Measurements from ENCODE around the gene FXYD3. TPM values are rescaled to one million over a fixed set of nuclear protein-coding genes. Genes with fewer than 3 reads are reported as not detected.

FXYD3 gene
- total and polyA plus RNA-seq, 2 experiments from 2014 or later, result 0.81 TPM; not detected in 1

GRCh38 chr19:35162471-35163326 is 47.1 kb downstream of the FXYD3 start (continued):
- TF ChIP-seq REST (IDR thresholded peaks at IDR 0.05; ENCODE audit: unreplicated experiment) (no peak), ZNF114 (CRISPR knock-in tag; IDR thresholded peaks at IDR 0.05) (no peak)

GRCh38 chr19:35164418-35164817 is 48.8 kb downstream of the FXYD3 start:
- peaks cover 3% of the 10 kb centered on the region for H3K27me3 Mint-ChIP-seq (ENCODE audit: insufficient read depth, low read depth, poor library complexity)
- Histone ChIP-seq H4K20me1 (replicated peaks; ENCODE audit: insufficient read depth) (peaks cover 2% of the 10 kb centered on the region; the same call in 1 of the 2 replicates), H3K27me3 (ENCODE audit: insufficient read depth) (no peaks in the 10 kb centered on the region), H3F3A (replicated peaks; ENCODE audit: low read depth) (no peaks in the 10 kb centered on the region), H3K9me2 (ENCODE audit: insufficient read depth) (no peaks in the 10 kb centered on the region), H3K4me2 (no peak overlapping the region), H3K4me3 (no peak overlapping the region), H2AFZ (no peak overlapping the region), H3K36me3 (ENCODE audit: insufficient read depth) (peaks cover 51% of the 10 kb centered on the region), H3K4me1 (ENCODE audit: insufficient read depth) (no peaks in the 10 kb centered on the region), H3K27ac (ENCODE audit: low read depth) (no peak overlapping the region), H3K79me2 (replicated peaks; ENCODE audit: insufficient read depth) (no peaks in the 10 kb centered on the region)
- H3K9me3 Mint-ChIP-seq, result peaks cover 16% of the 10 kb centered on the region
- no peak overlapping the region for H3K27ac Mint-ChIP-seq
- TF ChIP-seq EZH2phosphoT487 (IDR thresholded peaks at IDR 0.05; ENCODE audit: unreplicated experiment) (no peak), EZH2 (IDR thresholded peaks at IDR 0.05; ENCODE audit: low read depth, unreplicated experiment) (no peak), CREB1 (CRISPR knock-in tag; IDR thresholded peaks at IDR 0.05; ENCODE audit: low read depth) (no peak), NANOG (IDR thresholded peaks at IDR 0.05; ENCODE audit: borderline replicate concordance) (no peak), ETS1 (IDR thresholded peaks at IDR 0.05) (no peak), POLR2AphosphoS5 (IDR thresholded peaks at IDR 0.05; ENCODE audit: low read depth) (no peak), REST (IDR thresholded peaks at IDR 0.05; ENCODE audit: unreplicated experiment) (no peak), ZNF462 (CRISPR knock-in tag; IDR thresholded peaks at IDR 0.05) (no peak), ZNF114 (CRISPR knock-in tag; IDR thresholded peaks at IDR 0.05) (no peak)
- peaks cover 91% of the 10 kb centered on the region for H3K36me3 Mint-ChIP-seq (ENCODE audit: low read depth)
- no peak for DNase-seq (ENCODE audit: low spot score)
- no peaks in the 10 kb centered on the region for H3K4me1 Mint-ChIP-seq
- ATAC-seq, result no peak
- no peak overlapping the region for H3K4me3 Mint-ChIP-seq

All from GM23338 (cell line).